SK-N-SH treated with all-trans-retinoic acid at 6 μM for 48 hours (cell line): ENCODE results near the gene A2M.

Experiments
- ATAC-seq: fragments of 200-7000 bp; cut with Tn5 transposase; 3 replicates; pipeline ENCODE4 v1.9.1; 2020; ENCODE audit warnings: mild to moderate bottlenecking, moderate library complexity
- ARNTL ChIP-seq: fragments of 450-650 bp; formaldehyde crosslinking; IDR thresholded peaks from 2 replicates; pipeline ENCODE4 v1.5.0; 2020; ENCODE audit warnings: low read depth, mild to moderate bottlenecking, moderate library complexity, borderline replicate concordance
- GLIS3 ChIP-seq: fragments of 250-450 bp; sonication (Bioruptor Pico); IDR thresholded peaks from 2 replicates; pipeline ENCODE4 v1.5.0; 2020; ENCODE audit warnings: mild to moderate bottlenecking, moderate library complexity
- ISL1 ChIP-seq: fragments of 250-450 bp; sonication (Bioruptor Pico); IDR thresholded peaks from 2 replicates; pipeline ENCODE4 v2.1.2; 2022; ENCODE audit warnings: mild to moderate bottlenecking, moderate library complexity
- OSR1 ChIP-seq: fragments of 250-450 bp; sonication (Bioruptor Pico); IDR thresholded peaks from 2 replicates; pipeline ENCODE4 v1.8.0; 2022; ENCODE audit warnings: moderate library complexity, mild to moderate bottlenecking, inconsistent platforms
- PPARA ChIP-seq: fragments of 250-450 bp; sonication (Bioruptor Pico); IDR thresholded peaks from 2 replicates; pipeline ENCODE4 v1.5.0; 2020; ENCODE audit warnings: mild to moderate bottlenecking, borderline replicate concordance
- RARB ChIP-seq: fragments of 250-450 bp; sonication (Bioruptor Pico); IDR thresholded peaks from 2 replicates; pipeline ENCODE4 v1.8.0; 2021; ENCODE audit warnings: mild to moderate bottlenecking, moderate library complexity
- SNAI2 ChIP-seq: fragments of 250-450 bp; sonication (Bioruptor Pico); IDR thresholded peaks from 2 replicates; pipeline ENCODE4 v1.5.0; 2020; ENCODE audit warnings: mild to moderate bottlenecking, moderate library complexity
- TCF4 ChIP-seq: fragments of 250-450 bp; sonication (Bioruptor Pico); IDR thresholded peaks from 2 replicates; pipeline ENCODE4 v1.8.0; 2021; ENCODE audit warnings: mild to moderate bottlenecking, moderate library complexity, borderline replicate concordance
- TOX ChIP-seq: fragments of 250-450 bp; sonication (Bioruptor Pico); IDR thresholded peaks from 2 replicates; pipeline ENCODE4 v1.8.0; 2021; ENCODE audit warnings: mild to moderate bottlenecking, moderate library complexity, borderline replicate concordance
- ZC3H10 ChIP-seq: fragments of 250-450 bp; sonication (Bioruptor Pico); IDR thresholded peaks from 2 replicates; pipeline ENCODE4 v1.5.1; 2021; ENCODE audit warnings: mild to moderate bottlenecking, moderate library complexity
- ZFP3 ChIP-seq: fragments of 250-450 bp; sonication (Bioruptor Pico); IDR thresholded peaks from 2 replicates; pipeline ENCODE4 v1.5.0; 2020; ENCODE audit warnings: mild to moderate bottlenecking, moderate library complexity
- ZFP30 ChIP-seq: fragments of 450-650 bp; formaldehyde crosslinking; IDR thresholded peaks from 2 replicates; pipeline ENCODE4 v1.5.0; 2022; ENCODE audit warnings: mild to moderate bottlenecking, moderate library complexity
- ZNF565 ChIP-seq: fragments of 450-650 bp; formaldehyde crosslinking; conservative IDR thresholded peaks from 2 replicates; pipeline ENCODE4 v1.5.0; 2020; ENCODE audit warnings: low read depth, mild to moderate bottlenecking, moderate library complexity
- ZNF70 ChIP-seq: fragments of 450-650 bp; formaldehyde crosslinking; IDR thresholded peaks from 2 replicates; pipeline ENCODE4 v1.5.0; 2020; ENCODE audit warnings: mild to moderate bottlenecking, moderate library complexity
- ZNF8 ChIP-seq: fragments of 450-650 bp; formaldehyde crosslinking; IDR thresholded peaks from 2 replicates; pipeline ENCODE4 v1.5.0; 2020; ENCODE audit warnings: mild to moderate bottlenecking, moderate library complexity
- TF ChIP-seq, protein P1 (sequence below): fragments of 250-450 bp; sonication (Bioruptor Pico); IDR thresholded peaks from 2 replicates; pipeline ENCODE4 v1.8.0; 2021; ENCODE audit warnings: low read depth, mild to moderate bottlenecking, moderate library complexity, borderline replicate concordance
- TF ChIP-seq, protein P2 (sequence below): fragments of 250-450 bp; sonication (Bioruptor Pico); IDR thresholded peaks from 2 replicates; pipeline ENCODE4 v1.5.1; 2020; ENCODE audit warnings: low read depth, mild to moderate bottlenecking, moderate library complexity
- TF ChIP-seq, protein P3 (sequence below): fragments of 250-450 bp; sonication (Bioruptor Pico); IDR thresholded peaks from 2 replicates; pipeline ENCODE4 v1.5.0; 2020; ENCODE audit warnings: mild to moderate bottlenecking, moderate library complexity
- TF ChIP-seq, protein P4 (sequence below): fragments of 250-450 bp; sonication (Bioruptor Pico); IDR thresholded peaks from 2 replicates; pipeline ENCODE4 v1.8.0; 2020; ENCODE audit warnings: mild to moderate bottlenecking, moderate library complexity, borderline replicate concordance
- TF ChIP-seq, protein P5 (sequence below): fragments of 250-450 bp; sonication (Bioruptor Pico); IDR thresholded peaks from 2 replicates; pipeline ENCODE4 v1.5.1; 2021; ENCODE audit warnings: mild to moderate bottlenecking, moderate library complexity

Gene A2M

DNA sequence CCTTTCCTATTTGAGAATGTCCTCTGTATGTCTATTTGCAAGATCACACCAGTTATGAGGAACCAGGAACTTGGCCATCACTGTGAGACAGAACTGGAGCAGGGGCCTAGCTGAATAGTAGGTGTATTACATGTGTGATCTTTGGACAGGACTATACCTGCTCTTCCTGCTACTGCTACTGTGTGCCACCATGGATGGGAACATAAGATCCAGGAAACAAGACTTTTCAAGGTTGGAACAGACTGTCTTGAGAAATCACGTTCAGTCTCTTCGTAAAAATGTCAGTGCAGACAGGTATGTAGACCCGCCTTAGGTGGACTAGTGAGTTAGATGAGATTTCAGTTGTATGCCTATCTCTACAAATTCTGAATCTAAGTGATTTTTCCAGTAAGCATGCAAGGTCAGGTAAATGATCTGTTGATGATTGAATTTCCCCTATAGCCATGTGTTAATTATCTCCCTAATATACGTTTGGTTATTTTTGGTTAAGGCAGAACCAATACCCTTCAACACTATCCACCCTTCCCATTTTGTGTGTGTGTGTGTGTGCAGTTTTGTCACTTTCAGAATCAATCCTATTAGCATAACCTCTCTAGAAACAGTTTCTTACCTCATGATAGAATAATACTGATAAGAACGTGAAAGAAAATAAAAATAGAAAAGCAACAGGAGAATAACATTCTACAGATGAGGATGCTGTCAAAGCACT is 7.1 kb downstream of the A2M start (continued):
- no peak for TF ChIP-seq ZFP3 (CRISPR knock-in tag)
- TF ChIP-seq ZFP30, result no peak

DNA sequence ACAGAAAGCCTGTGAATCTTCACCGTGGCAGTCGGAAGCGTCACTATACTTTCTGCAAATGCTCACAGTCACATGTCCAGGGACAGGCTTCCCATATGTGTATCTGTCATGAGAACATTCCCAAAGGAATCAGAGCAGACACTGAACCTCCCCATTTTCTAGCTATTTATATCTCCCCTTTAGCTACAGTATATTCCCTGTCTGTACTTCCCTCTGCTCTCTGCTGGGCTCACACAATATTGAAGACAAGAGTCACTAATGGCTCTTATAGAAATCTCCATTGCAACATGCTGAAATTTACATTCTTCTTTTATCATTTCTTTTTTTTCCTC is 8.2 kb downstream of the A2M start:
- TF ChIP-seq TCF4 (CRISPR knock-in tag) (no peak), RARB (CRISPR knock-in tag) (no peak), ISL1 (CRISPR knock-in tag) (no peak), GLIS3 (CRISPR knock-in tag) (no peak), TOX (no peak), ARNTL (CRISPR knock-in tag) (no peak)
- TF ChIP-seq, protein P1, sequence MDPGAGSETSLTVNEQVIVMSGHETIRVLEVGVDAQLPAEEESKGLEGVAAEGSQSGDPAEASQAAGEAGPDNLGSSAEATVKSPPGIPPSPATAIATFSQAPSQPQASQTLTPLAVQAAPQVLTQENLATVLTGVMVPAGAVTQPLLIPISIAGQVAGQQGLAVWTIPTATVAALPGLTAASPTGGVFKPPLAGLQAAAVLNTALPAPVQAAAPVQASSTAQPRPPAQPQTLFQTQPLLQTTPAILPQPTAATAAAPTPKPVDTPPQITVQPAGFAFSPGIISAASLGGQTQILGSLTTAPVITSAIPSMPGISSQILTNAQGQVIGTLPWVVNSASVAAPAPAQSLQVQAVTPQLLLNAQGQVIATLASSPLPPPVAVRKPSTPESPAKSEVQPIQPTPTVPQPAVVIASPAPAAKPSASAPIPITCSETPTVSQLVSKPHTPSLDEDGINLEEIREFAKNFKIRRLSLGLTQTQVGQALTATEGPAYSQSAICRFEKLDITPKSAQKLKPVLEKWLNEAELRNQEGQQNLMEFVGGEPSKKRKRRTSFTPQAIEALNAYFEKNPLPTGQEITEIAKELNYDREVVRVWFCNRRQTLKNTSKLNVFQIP (CRISPR knock-in tag), result no peak
- TF ChIP-seq, protein P2, sequence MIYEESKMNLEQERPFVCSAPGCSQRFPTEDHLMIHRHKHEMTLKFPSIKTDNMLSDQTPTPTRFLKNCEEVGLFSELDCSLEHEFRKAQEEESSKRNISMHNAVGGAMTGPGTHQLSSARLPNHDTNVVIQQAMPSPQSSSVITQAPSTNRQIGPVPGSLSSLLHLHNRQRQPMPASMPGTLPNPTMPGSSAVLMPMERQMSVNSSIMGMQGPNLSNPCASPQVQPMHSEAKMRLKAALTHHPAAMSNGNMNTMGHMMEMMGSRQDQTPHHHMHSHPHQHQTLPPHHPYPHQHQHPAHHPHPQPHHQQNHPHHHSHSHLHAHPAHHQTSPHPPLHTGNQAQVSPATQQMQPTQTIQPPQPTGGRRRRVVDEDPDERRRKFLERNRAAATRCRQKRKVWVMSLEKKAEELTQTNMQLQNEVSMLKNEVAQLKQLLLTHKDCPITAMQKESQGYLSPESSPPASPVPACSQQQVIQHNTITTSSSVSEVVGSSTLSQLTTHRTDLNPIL (CRISPR knock-in tag), result no peak
- TF ChIP-seq, protein P3, sequence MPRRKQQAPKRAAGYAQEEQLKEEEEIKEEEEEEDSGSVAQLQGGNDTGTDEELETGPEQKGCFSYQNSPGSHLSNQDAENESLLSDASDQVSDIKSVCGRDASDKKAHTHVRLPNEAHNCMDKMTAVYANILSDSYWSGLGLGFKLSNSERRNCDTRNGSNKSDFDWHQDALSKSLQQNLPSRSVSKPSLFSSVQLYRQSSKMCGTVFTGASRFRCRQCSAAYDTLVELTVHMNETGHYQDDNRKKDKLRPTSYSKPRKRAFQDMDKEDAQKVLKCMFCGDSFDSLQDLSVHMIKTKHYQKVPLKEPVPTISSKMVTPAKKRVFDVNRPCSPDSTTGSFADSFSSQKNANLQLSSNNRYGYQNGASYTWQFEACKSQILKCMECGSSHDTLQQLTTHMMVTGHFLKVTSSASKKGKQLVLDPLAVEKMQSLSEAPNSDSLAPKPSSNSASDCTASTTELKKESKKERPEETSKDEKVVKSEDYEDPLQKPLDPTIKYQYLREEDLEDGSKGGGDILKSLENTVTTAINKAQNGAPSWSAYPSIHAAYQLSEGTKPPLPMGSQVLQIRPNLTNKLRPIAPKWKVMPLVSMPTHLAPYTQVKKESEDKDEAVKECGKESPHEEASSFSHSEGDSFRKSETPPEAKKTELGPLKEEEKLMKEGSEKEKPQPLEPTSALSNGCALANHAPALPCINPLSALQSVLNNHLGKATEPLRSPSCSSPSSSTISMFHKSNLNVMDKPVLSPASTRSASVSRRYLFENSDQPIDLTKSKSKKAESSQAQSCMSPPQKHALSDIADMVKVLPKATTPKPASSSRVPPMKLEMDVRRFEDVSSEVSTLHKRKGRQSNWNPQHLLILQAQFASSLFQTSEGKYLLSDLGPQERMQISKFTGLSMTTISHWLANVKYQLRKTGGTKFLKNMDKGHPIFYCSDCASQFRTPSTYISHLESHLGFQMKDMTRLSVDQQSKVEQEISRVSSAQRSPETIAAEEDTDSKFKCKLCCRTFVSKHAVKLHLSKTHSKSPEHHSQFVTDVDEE (CRISPR knock-in tag), result no peak
- ATAC-seq, result no peak

DNA sequence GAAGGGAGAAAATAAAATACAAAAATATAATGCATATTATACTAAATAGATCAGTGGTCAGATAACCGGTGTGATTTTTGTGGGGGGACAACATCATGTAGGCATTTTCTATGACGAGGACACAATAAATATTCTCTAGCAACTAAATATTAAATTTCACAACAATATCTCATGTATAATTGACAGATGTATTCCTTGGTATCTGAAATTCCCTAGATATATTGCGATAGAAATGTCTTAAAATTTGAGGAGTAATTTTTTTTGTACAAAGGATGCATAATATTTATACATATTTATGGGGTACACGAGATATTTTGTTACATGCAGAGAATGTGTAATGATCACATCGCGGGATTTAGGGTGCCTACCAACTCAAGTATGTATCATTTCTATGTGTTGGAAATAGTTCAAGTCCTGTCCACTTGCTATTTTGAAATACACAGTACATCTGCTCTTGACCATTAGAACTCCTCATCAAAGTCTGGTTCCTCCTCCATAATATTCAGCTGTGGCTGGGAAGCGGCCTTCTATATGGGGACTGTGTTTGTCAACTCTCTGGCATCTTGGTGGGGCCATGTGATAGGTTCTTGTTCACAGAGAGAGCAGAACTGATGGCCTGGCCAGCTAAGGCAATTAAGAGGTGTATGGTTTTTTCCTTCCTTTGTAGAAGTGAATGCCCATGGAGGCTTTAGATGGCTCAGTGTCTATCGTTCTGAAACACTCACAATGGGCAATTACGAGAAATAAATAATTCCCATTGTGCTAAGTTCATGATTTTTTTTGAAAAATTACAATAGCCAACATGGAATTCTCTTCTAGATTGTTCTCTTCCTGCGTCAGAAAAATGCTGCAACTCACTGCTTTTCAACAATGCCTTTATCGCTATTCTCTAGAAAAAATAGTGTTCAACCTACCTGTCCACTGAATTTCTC is 8.8 kb downstream of the A2M start:
- ATAC-seq, result no peak
- TF ChIP-seq GLIS3 (CRISPR knock-in tag), result no peak
- TF ChIP-seq ZFP3 (CRISPR knock-in tag), result no peak
- TF ChIP-seq ZNF565 (CRISPR knock-in tag), result no peak
- TF ChIP-seq, protein P4, sequence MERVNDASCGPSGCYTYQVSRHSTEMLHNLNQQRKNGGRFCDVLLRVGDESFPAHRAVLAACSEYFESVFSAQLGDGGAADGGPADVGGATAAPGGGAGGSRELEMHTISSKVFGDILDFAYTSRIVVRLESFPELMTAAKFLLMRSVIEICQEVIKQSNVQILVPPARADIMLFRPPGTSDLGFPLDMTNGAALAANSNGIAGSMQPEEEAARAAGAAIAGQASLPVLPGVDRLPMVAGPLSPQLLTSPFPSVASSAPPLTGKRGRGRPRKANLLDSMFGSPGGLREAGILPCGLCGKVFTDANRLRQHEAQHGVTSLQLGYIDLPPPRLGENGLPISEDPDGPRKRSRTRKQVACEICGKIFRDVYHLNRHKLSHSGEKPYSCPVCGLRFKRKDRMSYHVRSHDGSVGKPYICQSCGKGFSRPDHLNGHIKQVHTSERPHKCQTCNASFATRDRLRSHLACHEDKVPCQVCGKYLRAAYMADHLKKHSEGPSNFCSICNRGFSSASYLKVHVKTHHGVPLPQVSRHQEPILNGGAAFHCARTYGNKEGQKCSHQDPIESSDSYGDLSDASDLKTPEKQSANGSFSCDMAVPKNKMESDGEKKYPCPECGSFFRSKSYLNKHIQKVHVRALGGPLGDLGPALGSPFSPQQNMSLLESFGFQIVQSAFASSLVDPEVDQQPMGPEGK, result no peak
- TF ChIP-seq, protein P5, sequence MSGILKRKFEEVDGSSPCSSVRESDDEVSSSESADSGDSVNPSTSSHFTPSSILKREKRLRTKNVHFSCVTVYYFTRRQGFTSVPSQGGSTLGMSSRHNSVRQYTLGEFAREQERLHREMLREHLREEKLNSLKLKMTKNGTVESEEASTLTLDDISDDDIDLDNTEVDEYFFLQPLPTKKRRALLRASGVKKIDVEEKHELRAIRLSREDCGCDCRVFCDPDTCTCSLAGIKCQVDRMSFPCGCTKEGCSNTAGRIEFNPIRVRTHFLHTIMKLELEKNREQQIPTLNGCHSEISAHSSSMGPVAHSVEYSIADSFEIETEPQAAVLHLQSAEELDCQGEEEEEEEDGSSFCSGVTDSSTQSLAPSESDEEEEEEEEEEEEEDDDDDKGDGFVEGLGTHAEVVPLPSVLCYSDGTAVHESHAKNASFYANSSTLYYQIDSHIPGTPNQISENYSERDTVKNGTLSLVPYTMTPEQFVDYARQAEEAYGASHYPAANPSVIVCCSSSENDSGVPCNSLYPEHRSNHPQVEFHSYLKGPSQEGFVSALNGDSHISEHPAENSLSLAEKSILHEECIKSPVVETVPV, result no peak
- TF ChIP-seq PPARA (CRISPR knock-in tag), result no peak
- TF ChIP-seq RARB (CRISPR knock-in tag), result no peak
- no peak for TF ChIP-seq ZC3H10 (CRISPR knock-in tag)
- no peak for TF ChIP-seq ZNF8
- no peak for TF ChIP-seq ZNF70 (CRISPR knock-in tag)
- no peak for TF ChIP-seq OSR1
- TF ChIP-seq SNAI2 (CRISPR knock-in tag), result no peak
- no peak for TF ChIP-seq ISL1 (CRISPR knock-in tag)
